Esophagus muscularis mucosa (tissue), 4 donors: ENCODE measurements around the gene OR4C6.

Source experiments
- CTCF ChIP-seq, 3 experiments: fragments of 200-600 bp in 2 of 3; fragments of 450-650 bp in 1 of 3; sonication (generic) in 2 of 3; IDR thresholded peaks; one replicate each; pipeline ENCODE4 v1.5.1; 2017 to 2019; ENCODE audit warnings: antibody characterized with exemption in 3 of 3, mild to moderate bottlenecking in 2 of 3, moderate library complexity in 1 of 3
- EP300 ChIP-seq: sonication (generic); formaldehyde crosslinking; IDR thresholded peaks from one replicate; pipeline ENCODE4 v1.6.1; 2017; ENCODE audit warnings: antibody characterized with exemption
- POLR2A ChIP-seq: fragments of 450-650 bp; IDR thresholded peaks from one replicate; pipeline ENCODE4 v1.6.1; 2017; ENCODE audit warnings: antibody characterized with exemption, moderate library complexity, mild to moderate bottlenecking, low read depth

GRCh38 chr11:55652560-55652959, 9.4 kb upstream of the OR4C6 start:
- TF ChIP-seq CTCF (IDR thresholded peaks at IDR 0.05) (no peak), EP300 (no peak), POLR2A (no peak)
